ENCODE results near the gene CYBC1. TPM values are rescaled to one million over a fixed set of nuclear protein-coding genes. Genes with fewer than 3 reads are reported as not detected.

Gene CYBC1
- total and polyA plus RNA-seq, 9 of the 15 experiments (the other 6 are each of a cell fraction or from before 2014, with no cell fraction given) = 1.3 to 71.8 (median 49.9) TPM

DNA sequence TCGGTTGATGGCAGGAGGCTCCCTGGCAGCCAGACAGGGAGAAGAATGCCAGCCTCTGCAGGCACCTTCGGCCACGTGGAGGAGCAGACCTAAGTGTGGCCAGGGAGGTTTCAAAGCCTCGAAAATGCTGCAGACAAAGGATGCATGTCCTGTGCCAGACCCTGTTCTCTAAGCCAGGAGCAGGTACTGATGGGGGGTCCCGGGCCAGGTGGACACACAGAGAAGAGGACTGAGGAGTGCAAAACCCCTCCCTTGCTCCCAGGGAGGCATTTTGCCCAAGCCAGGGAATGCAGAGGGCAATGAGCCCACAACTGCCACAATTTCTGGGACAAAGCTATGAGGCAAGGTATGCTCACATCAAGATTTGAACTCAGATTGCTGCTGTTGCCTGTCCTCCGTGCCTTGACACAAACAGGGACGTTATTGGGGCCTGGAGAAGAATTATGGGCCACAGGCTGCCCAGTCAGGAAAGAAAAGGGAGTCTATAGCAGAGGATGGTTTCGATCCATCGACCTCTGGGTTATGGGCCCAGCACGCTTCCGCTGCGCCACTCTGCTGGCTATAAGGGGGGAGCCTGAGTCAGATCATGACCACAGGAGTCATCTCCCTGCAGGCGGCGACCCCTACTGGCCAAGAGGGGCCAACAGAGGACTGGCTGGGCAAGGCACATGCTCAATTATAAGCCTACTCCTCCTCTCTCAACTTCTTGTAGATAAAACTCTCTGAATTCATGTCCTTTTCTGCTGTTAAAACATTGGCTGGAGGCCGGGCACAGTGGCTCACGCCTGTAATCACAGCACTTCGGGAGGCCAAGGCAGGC is 43.9 kb upstream of the CYBC1 start (continued):
- TF ChIP-seq SIX5 (IDR thresholded peaks at IDR 0.05; ENCODE audit: borderline replicate concordance in 1 of 2, insufficient read depth in 1 of 2, low read depth in 1 of 2, low read length in 2 of 2) (no peak), TAF9B (IDR thresholded peaks at IDR 0.05; ENCODE audit: partially characterized antibody) (no peak), TEAD4 (IDR thresholded peaks at IDR 0.05; ENCODE audit: low read length) (peak; percentile 81), TEAD4 (CRISPR knock-in tag; IDR thresholded peaks at IDR 0.05; ENCODE audit: borderline replicate concordance) (no peak), ARID2 (IDR thresholded peaks at IDR 0.05) (no peak; the same call in 1 of the 2 replicates), CHD2 (IDR thresholded peaks at IDR 0.05; ENCODE audit: low read depth, low read length) (0 out of 2 replicates have a peak, but pooled peaks have one; percentile 53), ZMIZ1 (IDR thresholded peaks at IDR 0.05; ENCODE audit: low read depth in 2 of 2, low read length in 2 of 2) (0 out of 4 replicates have a peak, but pooled peaks of 1 of the 2 experiments have one; percentile 46), SREBF2 (CRISPR knock-in tag; IDR thresholded peaks at IDR 0.05) (no peak), HINFP (tag; conservative IDR thresholded peaks at IDR 0.05; ENCODE audit: low read depth) (no peak), E2F5 (CRISPR knock-in tag; IDR thresholded peaks at IDR 0.05) (no peak), ELK1 (CRISPR knock-in tag; IDR thresholded peaks at IDR 0.05) (no peak), KDM1A (IDR thresholded peaks at IDR 0.05) (peak; percentile 63 to 68), LCOR (CRISPR knock-in tag; IDR thresholded peaks at IDR 0.05) (peak; percentile 81; the same call in 1 of the 2 replicates), PCBP1 (IDR thresholded peaks at IDR 0.05; ENCODE audit: low read depth, low read length, poor library complexity, severe bottlenecking) (no peak)
- TF ChIP-seq, protein P1, sequence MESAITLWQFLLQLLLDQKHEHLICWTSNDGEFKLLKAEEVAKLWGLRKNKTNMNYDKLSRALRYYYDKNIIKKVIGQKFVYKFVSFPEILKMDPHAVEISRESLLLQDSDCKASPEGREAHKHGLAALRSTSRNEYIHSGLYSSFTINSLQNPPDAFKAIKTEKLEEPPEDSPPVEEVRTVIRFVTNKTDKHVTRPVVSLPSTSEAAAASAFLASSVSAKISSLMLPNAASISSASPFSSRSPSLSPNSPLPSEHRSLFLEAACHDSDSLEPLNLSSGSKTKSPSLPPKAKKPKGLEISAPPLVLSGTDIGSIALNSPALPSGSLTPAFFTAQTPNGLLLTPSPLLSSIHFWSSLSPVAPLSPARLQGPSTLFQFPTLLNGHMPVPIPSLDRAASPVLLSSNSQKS (CRISPR knock-in tag; IDR thresholded peaks at IDR 0.05) = no peak
- TF ChIP-seq, protein P2, sequence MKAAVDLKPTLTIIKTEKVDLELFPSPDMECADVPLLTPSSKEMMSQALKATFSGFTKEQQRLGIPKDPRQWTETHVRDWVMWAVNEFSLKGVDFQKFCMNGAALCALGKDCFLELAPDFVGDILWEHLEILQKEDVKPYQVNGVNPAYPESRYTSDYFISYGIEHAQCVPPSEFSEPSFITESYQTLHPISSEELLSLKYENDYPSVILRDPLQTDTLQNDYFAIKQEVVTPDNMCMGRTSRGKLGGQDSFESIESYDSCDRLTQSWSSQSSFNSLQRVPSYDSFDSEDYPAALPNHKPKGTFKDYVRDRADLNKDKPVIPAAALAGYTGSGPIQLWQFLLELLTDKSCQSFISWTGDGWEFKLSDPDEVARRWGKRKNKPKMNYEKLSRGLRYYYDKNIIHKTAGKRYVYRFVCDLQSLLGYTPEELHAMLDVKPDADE (conservative IDR thresholded peaks at IDR 0.05; ENCODE audit: control insufficient read depth, low read depth, low read length) = peak; percentile 96

All from K562 (cell line).